RWPE2 (cell line): Measurements from ENCODE around the gene HFM1.
A peak's percentile ranks its signal among the peaks of the same experiment; 100 is the strongest.

Experiments used
- ATAC-seq: fragments of 200-7000 bp; cut with Tn5 transposase; 3 replicates; pipeline ENCODE4 v1.9.1; 2021; ENCODE audit warnings: low read depth
- DNase-seq: peaks from one replicate; pipeline ENCODE4 v3.0.0-alpha.2; 2020; ENCODE audit warnings: low spot score
- H3K27ac ChIP-seq: fragments of 450-650 bp; 2 replicates; pipeline ENCODE4 v1.5.1; 2017; ENCODE audit warnings: mild to moderate bottlenecking; ENCODE audit not compliant: poor library complexity, severe bottlenecking
- H3K27me3 ChIP-seq: fragments of 250-450 bp; sonication (Bioruptor Pico); 2 replicates; pipeline ENCODE4 v1.5.1; 2021; ENCODE audit warnings: mild to moderate bottlenecking, moderate library complexity; ENCODE audit not compliant: insufficient read depth, poor library complexity, severe bottlenecking
- H3K36me3 ChIP-seq: fragments of 250-450 bp; sonication (Bioruptor Pico); 2 replicates; pipeline ENCODE4 v1.5.1; 2020; ENCODE audit warnings: low read depth, mild to moderate bottlenecking, moderate library complexity
- H3K4me1 ChIP-seq: fragments of 250-450 bp; sonication (Bioruptor Pico); 2 replicates; pipeline ENCODE4 v1.5.1; 2021; ENCODE audit warnings: mild to moderate bottlenecking, moderate library complexity; ENCODE audit not compliant: insufficient read depth, poor library complexity, severe bottlenecking
- H3K4me3 ChIP-seq: fragments of 250-450 bp; sonication (Bioruptor Pico); 2 replicates; pipeline ENCODE4 v1.5.1; 2021; ENCODE audit warnings: mild to moderate bottlenecking, moderate library complexity; ENCODE audit not compliant: severe bottlenecking
- H3K9me3 ChIP-seq: fragments of 250-450 bp; sonication (Bioruptor Pico); 2 replicates; pipeline ENCODE4 v1.5.1; 2021; ENCODE audit warnings: mild to moderate bottlenecking, moderate library complexity; ENCODE audit not compliant: severe bottlenecking
- TF ChIP-seq, protein P1 (sequence below): fragments of 450-650 bp; IDR thresholded peaks from one replicate; pipeline ENCODE4 v1.5.1; 2017; ENCODE audit warnings: mild to moderate bottlenecking, moderate library complexity; ENCODE audit not compliant: poor library complexity, severe bottlenecking

The HFM1 gene

GRCh38 chr1:91283421-91283726 is 121.3 kb downstream of the HFM1 start:
- Histone ChIP-seq H3K9me3 (no peaks in the 10 kb centered on the region), H3K4me1 (no peaks in the 10 kb centered on the region), H3K27me3 (no peaks in the 10 kb centered on the region), H3K4me3 (no peak overlapping the region), H3K36me3 (no peaks in the 10 kb centered on the region), H3K27ac (no peak overlapping the region)
- TF ChIP-seq, protein P1, sequence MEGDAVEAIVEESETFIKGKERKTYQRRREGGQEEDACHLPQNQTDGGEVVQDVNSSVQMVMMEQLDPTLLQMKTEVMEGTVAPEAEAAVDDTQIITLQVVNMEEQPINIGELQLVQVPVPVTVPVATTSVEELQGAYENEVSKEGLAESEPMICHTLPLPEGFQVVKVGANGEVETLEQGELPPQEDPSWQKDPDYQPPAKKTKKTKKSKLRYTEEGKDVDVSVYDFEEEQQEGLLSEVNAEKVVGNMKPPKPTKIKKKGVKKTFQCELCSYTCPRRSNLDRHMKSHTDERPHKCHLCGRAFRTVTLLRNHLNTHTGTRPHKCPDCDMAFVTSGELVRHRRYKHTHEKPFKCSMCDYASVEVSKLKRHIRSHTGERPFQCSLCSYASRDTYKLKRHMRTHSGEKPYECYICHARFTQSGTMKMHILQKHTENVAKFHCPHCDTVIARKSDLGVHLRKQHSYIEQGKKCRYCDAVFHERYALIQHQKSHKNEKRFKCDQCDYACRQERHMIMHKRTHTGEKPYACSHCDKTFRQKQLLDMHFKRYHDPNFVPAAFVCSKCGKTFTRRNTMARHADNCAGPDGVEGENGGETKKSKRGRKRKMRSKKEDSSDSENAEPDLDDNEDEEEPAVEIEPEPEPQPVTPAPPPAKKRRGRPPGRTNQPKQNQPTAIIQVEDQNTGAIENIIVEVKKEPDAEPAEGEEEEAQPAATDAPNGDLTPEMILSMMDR: no peak
- DNase-seq (no peak), ATAC-seq (no peak)

DNA sequence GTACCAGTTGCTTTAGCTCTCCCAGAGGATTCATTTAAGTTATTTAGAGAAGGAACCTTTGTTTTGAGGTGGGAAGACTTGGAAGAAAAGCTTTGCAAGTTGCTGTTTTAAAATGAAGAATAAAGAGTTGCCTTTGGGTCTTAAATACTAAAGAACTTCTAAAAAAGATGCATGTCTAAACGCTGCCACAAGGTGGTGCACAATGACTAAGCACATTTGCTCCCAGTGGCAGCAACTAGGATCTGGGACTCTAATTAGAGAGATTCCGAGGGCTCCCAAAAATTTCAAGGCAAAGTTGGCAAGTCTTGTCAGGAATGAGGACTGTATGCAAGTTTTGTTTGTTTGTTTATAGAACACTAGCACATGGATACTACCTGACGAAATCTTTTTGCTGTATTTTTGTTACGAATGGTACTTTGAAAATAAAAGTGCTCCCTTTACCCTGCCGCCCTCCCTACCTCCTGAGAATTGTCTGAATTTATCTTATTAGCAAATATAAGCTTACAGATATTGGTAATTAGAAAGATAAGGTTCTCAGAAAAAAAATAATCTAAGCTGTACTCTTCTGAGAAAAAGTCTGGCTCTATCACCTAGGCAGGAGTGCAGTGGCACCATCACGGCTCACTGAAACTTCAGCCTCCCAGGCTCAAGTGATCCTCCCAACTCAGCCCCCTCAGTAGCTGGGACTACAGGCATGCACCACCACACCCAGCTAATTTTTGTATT is 121.8 kb downstream of the HFM1 start:
- DNase-seq: no peak
- Histone ChIP-seq H3K36me3 (no peaks in the 10 kb centered on the region), H3K27me3 (no peaks in the 10 kb centered on the region), H3K27ac (no peak overlapping the region), H3K4me1 (no peaks in the 10 kb centered on the region), H3K9me3 (no peaks in the 10 kb centered on the region), H3K4me3 (no peak overlapping the region)
- TF ChIP-seq, protein P1: peak; percentile 90
- peak; percentile 52; the same call in 2 of the 3 replicates for ATAC-seq

DNA sequence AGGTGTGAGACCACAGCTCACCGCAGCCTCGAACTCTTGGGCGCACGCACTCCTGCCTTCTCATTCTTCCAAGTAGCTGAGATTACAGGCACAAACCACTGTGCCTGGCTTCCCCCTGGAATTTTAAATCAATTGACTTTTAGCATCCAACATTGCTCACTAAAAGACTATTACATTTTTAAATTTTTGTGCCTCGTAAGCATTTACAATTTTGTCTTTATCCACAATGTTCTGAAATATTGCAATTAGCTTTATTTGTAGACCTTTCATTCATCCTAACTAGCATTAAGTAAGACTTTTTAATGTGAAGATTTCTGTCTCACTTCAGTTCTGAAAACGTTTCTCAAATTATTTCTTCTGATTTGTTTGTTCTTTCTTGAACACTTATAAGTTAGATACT is 122.9 kb downstream of the HFM1 start:
- TF ChIP-seq, protein P1: no peak
- DNase-seq: no peak
- Histone ChIP-seq H3K27me3 (no peaks in the 10 kb centered on the region), H3K4me3 (no peak overlapping the region), H3K4me1 (no peaks in the 10 kb centered on the region), H3K36me3 (no peaks in the 10 kb centered on the region), H3K27ac (no peak overlapping the region), H3K9me3 (no peaks in the 10 kb centered on the region)
- no peak for ATAC-seq

- DNase-seq: no peak
- TF ChIP-seq, protein P1: peak; percentile 47
- no peak overlapping the region for H3K4me3 ChIP-seq
- no peaks in the 10 kb centered on the region for H3K27me3 ChIP-seq
- no peak overlapping the region for H3K27ac ChIP-seq
- no peaks in the 10 kb centered on the region for H3K9me3 ChIP-seq
- H3K36me3 ChIP-seq: no peaks in the 10 kb centered on the region
- H3K4me1 ChIP-seq: no peaks in the 10 kb centered on the region
- ATAC-seq: no peak
Observed at GRCh38 chr1:91278754-91279153, 125.9 kb downstream of the HFM1 start.

- Histone ChIP-seq H3K9me3 (no peaks in the 10 kb centered on the region), H3K27ac (no peak overlapping the region), H3K27me3 (peaks cover 7% of the 10 kb centered on the region), H3K36me3 (no peaks in the 10 kb centered on the region), H3K4me3 (no peak overlapping the region), H3K4me1 (no peaks in the 10 kb centered on the region)
- TF ChIP-seq, protein P1: no peak
- ATAC-seq (peak; percentile 56; the same call in 1 of the 3 replicates), DNase-seq (no peak)
Observed at GRCh38 chr1:91273875-91274274, 130.8 kb downstream of the HFM1 start.
